ENCODE data around the gene CCDC69.

- TF ChIP-seq CTCF (IDR thresholded peaks at IDR 0.05) (no peak), EZH2 (IDR thresholded peaks at IDR 0.05) (no peak)
Measured at GRCh38 chr5:151182976-151183375, 40.9 kb downstream of the CCDC69 start.

Measured in neural progenitor cell (in vitro differentiated cells).